Regular cardiac myocyte (primary cell): Measurements from ENCODE around the gene MYBPH. TPM values are rescaled to one million over a fixed set of nuclear protein-coding genes. Genes with fewer than 3 reads are reported as not detected.

Experiments used
- total RNA-seq: library from RNA; depleted of rRNA; stranded (reverse); fragments of >200 nt; gene quantifications from 2 replicates; pipeline ENCODE4 v1.2.3, GENCODE V29; 2014

MYBPH gene, protein sequence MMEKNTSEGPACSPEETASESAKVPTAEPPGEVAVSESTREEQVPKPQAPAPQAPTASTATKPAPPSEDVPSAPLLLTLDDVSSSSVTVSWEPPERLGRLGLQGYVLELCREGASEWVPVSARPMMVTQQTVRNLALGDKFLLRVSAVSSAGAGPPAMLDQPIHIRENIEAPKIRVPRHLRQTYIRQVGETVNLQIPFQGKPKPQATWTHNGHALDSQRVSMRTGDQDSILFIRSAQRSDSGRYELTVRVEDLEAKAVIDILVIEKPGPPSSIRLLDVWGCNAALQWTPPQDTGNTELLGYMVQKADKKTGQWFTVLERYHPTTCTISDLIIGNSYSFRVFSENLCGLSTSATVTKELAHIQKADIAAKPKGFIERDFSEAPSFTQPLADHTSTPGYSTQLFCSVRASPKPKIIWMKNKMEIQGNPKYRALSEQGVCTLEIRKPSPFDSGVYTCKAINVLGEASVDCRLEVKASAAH
- not detected in 2 replicates for total RNA-seq

DNA sequence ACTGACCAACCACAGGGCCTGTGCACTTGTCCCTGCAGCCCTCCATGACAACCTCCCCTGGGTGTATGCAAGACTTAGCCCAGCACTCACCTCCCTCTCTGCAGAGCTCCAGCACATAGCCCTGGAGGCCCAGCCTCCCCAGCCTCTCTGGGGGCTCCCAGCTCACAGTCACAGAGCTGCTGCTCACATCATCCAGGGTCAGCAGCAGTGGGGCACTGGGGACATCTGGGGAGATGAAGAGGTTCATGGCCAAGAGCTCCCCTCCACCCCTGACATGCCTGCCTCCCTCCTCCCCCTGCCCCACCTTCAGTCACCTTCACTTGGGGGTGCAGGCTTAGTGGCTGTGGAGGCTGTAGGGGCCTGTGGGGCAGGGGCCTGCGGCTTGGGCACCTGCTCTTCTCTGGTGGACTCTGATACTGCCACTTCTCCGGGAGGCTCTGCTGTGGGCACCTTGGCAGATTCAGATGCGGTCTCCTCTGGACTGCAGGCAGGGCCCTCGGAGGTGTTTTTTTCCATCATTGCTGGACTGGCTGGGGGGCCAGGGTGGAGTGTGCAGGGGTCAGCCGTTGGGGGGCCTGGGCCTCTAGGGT, at the start of gene MYBPH:
MYBPH (minus strand) TSS at position 590 of the 590 bp plus-strand sequence; CDS start at position 519, 71 bp downstream.

DNA sequence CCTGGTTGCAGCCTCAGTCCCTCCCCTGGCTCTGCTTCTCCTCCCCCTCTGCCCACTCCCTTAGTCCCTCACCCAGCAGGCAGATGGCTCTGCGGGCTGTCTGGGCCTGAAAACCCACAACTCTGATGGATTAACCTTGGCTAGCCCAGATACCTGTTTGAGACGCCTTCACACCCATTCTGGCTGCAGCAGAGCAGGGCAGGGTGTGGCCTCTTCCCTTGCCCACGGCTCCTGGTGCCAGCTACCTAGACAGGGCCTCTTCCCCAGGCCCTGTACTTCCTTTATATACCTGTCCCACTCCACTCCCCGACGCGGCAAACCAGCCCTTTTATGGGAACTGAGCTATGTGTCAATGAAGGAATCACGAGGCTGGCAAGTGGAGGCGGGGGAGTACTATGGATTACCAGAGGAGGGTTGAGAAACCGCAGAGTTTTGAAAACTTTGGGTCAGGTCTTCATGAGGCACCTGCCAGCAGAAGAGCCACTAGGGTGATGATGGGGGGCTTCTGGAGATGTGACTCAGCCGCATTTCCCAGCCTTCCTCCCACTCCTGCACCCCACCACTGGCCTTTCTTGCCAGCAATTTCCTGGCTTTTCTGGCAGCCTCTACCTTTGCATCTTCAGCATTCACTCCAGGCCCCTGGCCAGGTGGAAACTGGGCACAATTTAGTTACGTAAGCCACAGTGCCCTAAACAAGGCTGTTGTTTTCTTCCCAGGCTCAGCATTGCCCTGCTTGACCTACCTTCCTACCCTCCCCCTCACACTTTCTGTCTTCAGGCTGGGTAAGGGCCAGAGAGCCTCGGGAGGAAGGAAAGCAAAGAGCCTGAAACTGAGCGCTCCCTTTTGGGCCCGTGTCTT, 11.0 kb upstream of the MYBPH start, which contains the start of gene CHI3L1:
CHI3L1 (minus strand) TSS at position 259 of the 858 bp plus-strand sequence; CDS start at position 178, 81 bp downstream.

DNA sequence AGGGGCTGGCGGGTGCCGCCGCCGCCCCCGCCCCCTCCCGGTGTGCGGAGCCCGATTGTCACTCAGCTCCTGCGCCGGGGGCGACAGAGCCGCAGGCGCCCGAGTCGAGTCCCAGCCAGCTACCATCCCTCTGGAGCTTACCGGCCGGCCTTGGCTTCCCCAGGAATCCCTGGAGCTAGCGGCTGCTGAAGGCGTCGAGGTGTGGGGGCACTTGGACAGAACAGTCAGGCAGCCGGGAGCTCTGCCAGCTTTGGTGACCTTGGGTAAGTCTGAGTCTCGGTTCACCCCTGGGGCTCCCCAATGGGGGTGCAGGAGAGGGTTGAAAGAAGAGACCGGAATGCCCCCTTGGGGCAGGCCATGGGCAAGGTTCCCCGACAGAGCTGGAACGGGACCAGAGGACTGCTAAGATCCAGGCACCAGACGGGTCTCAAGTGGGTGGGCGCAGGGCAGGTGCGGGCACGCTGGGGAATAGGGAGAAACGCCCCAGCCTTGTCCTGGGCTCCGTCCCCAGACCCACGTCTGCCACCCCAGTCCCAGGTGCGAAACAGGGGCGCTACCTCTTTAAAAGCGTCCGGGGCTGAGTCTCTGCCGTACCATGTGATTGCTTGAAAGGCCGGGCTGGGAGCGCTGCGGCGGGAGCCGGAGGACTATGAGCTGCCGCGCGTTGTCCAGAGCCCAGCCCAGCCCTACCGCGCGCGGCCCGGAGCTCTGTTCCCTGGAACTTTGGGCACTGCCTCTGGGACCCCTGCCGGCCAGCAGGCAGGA, 47.8 kb downstream of the MYBPH start, which contains the start of gene ADORA1:
ADORA1 (plus strand) TSS at position 61 of the 765 bp plus-strand sequence. CDS start 1,116 bp downstream, outside the sequence.

Other genes with a start within 250 kb of the MYBPH start
- 32.4 and 38.1 TPM in 2 replicates for gene KLHL12, start 248.6 kb downstream of the MYBPH start, total RNA-seq
- 131 and 140 TPM in 2 replicates for gene ADIPOR1, start 217.5 kb downstream of the MYBPH start, total RNA-seq
- gene CYB5R1, start 208.6 kb downstream of the MYBPH start, total RNA-seq, result 38.7 and 78.9 TPM in 2 replicates
- gene TMEM183A, start 168.5 kb downstream of the MYBPH start, total RNA-seq, result 110 and 123 TPM in 2 replicates
- 9.0 and 39.2 TPM in 2 replicates for gene PPFIA4, start 149.3 kb downstream of the MYBPH start, total RNA-seq
- gene MYOG, start 89.8 kb downstream of the MYBPH start, total RNA-seq, result not detected in 2 replicates
- 0.38 and 2.0 TPM in 2 replicates for gene ADORA1, start 48.1 kb downstream of the MYBPH start, total RNA-seq
- 0.19 and 5.4 TPM in 2 replicates for gene CHI3L1, start 10.9 kb upstream of the MYBPH start, total RNA-seq
- not detected in 2 replicates for gene CHIT1, start 53.8 kb upstream of the MYBPH start, total RNA-seq
- gene BTG2, start 129.7 kb upstream of the MYBPH start, total RNA-seq, result 5.9 and 14.7 TPM in 2 replicates
- 1.2 and 6.5 TPM in 2 replicates for gene FMOD, start 175.3 kb upstream of the MYBPH start, total RNA-seq